HCT116 (cell line): ENCODE data around the gene RBBP8NL. TPM values are rescaled to one million over a fixed set of nuclear protein-coding genes. Genes with fewer than 3 reads are reported as not detected.

Experiments used
- ATAC-seq: fragments of 200-7000 bp; cut with Tn5 transposase; 2 replicates; pipeline ENCODE4 v1.9.1; 2020; ENCODE audit warnings: mild to moderate bottlenecking, moderate library complexity
- BruUV-seq: library from RNA; stranded (reverse); fragments of 400-500 nt; replicated peaks from 2 replicates; lab custom pipeline; 2021; lab: Mats Ljungman, UMichigan
- CTCF ChIA-PET: fragments of 300-600 bp; sonication (Branson Sonifier 250); formaldehyde crosslinking; loops from one replicate; lab custom pipeline; 2021; ENCODE audit warnings: antibody characterized with exemption; lab: Charles Lee
- POLR2A ChIA-PET: fragments of 300-600, 350-600 bp; sonication (Branson Sonifier 250); formaldehyde crosslinking; loops from one replicate; lab custom pipeline; 2021; ENCODE audit warnings: antibody characterized with exemption; lab: Charles Lee
- RAD21 ChIA-PET, 2 experiments: fragments of 300-600 bp; sonication (Branson Sonifier 250); formaldehyde crosslinking; loops; one replicate each; lab custom pipeline; 2023; ENCODE audit warnings: low total read pairs in 2 of 2; ENCODE audit not compliant: uncharacterized antibody in 2 of 2, unreplicated experiment in 2 of 2, low non-redundant PET in 1 of 2; lab: Charles Lee
- DNase-seq: peaks from one replicate; pipeline ENCODE4 v3.0.0-alpha.2; 2010; ENCODE audit warnings: low read depth, low spot score
- H2AFZ ChIP-seq: fragments of 200-600 bp; shearing (Covaris generic), sonication (generic); 2 replicates; pipeline ENCODE4 v1.6.1; 2017; ENCODE audit warnings: low read depth, mixed run types, mixed read lengths, antibody characterized with exemption, low read length; ENCODE audit not compliant: poor library complexity, severe bottlenecking
- H3K27ac ChIP-seq: 2 replicates; pipeline ENCODE4 v1.5.1; 2012; ENCODE audit warnings: low read depth, low read length
- H3K27me3 ChIP-seq: fragments of 200-600 bp; sonication (generic); 2 replicates; pipeline ENCODE4 v1.6.1; 2016; ENCODE audit warnings: mixed run types, low read length, mixed read lengths; ENCODE audit not compliant: insufficient read depth
- H3K36me3 ChIP-seq, 2 experiments: fragments of 200-500 bp in 1 of 2; fragments of 200-600 bp in 1 of 2; sonication (Bioruptor generic) in 1 of 2; sonication (generic) in 1 of 2; 2 replicates each; pipeline versions ENCODE4 v1.5.1 to v1.6.1; 2014 to 2016; ENCODE audit warnings: low read length in 2 of 2, inconsistent platforms in 1 of 2, mixed read lengths in 1 of 2, mixed run types in 1 of 2; ENCODE audit not compliant: insufficient read depth in 2 of 2, control insufficient read depth in 1 of 2
- H3K4me1 ChIP-seq, 2 experiments: fragments of 200-600 bp in 1 of 2; sonication (generic) in 1 of 2; 2 replicates each; pipeline versions ENCODE4 v1.5.1 to v1.6.1; 2012 to 2017; ENCODE audit warnings: low read length in 2 of 2, inconsistent platforms in 1 of 2, mild to moderate bottlenecking in 1 of 2, mixed read lengths in 1 of 2, mixed run types in 1 of 2, moderate library complexity in 1 of 2; ENCODE audit not compliant: insufficient read depth in 2 of 2, control insufficient read depth in 1 of 2
- H3K4me2 ChIP-seq: fragments of 200-600 bp; sonication (generic); 2 replicates; pipeline ENCODE4 v1.6.1; 2017; ENCODE audit warnings: mixed run types, low read length, mixed read lengths
- H3K4me3 ChIP-seq, 2 experiments: fragments of 200-600 bp in 1 of 2; sonication (generic) in 1 of 2; replicated peaks in 1 of 2; 2 replicates each; pipeline ENCODE4 v1.5.1; 2011 to 2016; ENCODE audit warnings: low read length in 2 of 2, control low read depth in 1 of 2, low read depth in 1 of 2, mild to moderate bottlenecking in 1 of 2, mixed read lengths in 1 of 2, mixed run types in 1 of 2
- H3K79me2 ChIP-seq: fragments of 200-600 bp; sonication (generic); 2 replicates; pipeline ENCODE4 v1.6.1; 2017; ENCODE audit warnings: mild to moderate bottlenecking, mixed run types, low read length, moderate library complexity, mixed read lengths; ENCODE audit not compliant: insufficient read depth
- H3K9ac ChIP-seq: fragments of 200-600 bp; sonication (generic); 2 replicates; pipeline ENCODE4 v1.6.1; 2016; ENCODE audit warnings: low read length, mixed read lengths
- H3K9me2 ChIP-seq: fragments of 200-600 bp; sonication (generic), shearing (Covaris generic); 2 replicates; pipeline ENCODE4 v1.6.1; 2017; ENCODE audit warnings: mixed run types, mild to moderate bottlenecking, moderate library complexity; ENCODE audit not compliant: insufficient read depth
- H3K9me3 ChIP-seq, 2 experiments: fragments of 200-500 bp in 1 of 2; fragments of 200-600 bp in 1 of 2; sonication (Bioruptor generic) in 1 of 2; sonication (generic) in 1 of 2; 2 replicates each; pipeline ENCODE4 v1.6.1; 2014 to 2017; ENCODE audit warnings: low read length in 2 of 2, mixed read lengths in 2 of 2, inconsistent platforms in 1 of 2, low read depth in 1 of 2, mild to moderate bottlenecking in 1 of 2, mixed run types in 1 of 2, moderate library complexity in 1 of 2; ENCODE audit not compliant: control insufficient read depth in 1 of 2, insufficient read depth in 1 of 2
- H4K20me1 ChIP-seq: fragments of 200-600 bp; sonication (generic), shearing (Covaris generic); 2 replicates; pipeline ENCODE4 v1.6.1; 2017; ENCODE audit warnings: mixed run types, mild to moderate bottlenecking, moderate library complexity; ENCODE audit not compliant: insufficient read depth
- CEBPB ChIP-seq: IDR thresholded peaks from 2 replicates; pipeline ENCODE4 v1.6.1; 2012; ENCODE audit warnings: low read depth
- EGR1 ChIP-seq: IDR thresholded peaks from 2 replicates; pipeline ENCODE4 v1.6.1; 2012; ENCODE audit warnings: low read depth
- ELF1 ChIP-seq: IDR thresholded peaks from 2 replicates; pipeline ENCODE4 v1.6.1; 2012; ENCODE audit warnings: low read depth, borderline replicate concordance
- EZH2 ChIP-seq: fragments of 200-600 bp; sonication (generic); IDR thresholded peaks from 2 replicates; pipeline ENCODE4 v1.6.1; 2017; ENCODE audit warnings: antibody characterized with exemption, mixed run types
- EZH2phosphoT487 ChIP-seq: fragments of 200-600 bp; IDR thresholded peaks from 2 replicates; pipeline ENCODE4 v1.6.1; 2018; ENCODE audit warnings: antibody characterized with exemption, borderline replicate concordance
- POLR2A ChIP-seq: IDR thresholded peaks from 2 replicates; pipeline ENCODE4 v1.7.0; 2011; ENCODE audit warnings: borderline replicate concordance; ENCODE audit not compliant: insufficient read depth, insufficient read length; ENCODE audit errors: extremely low read depth
- POLR2AphosphoS5 ChIP-seq: IDR thresholded peaks from 2 replicates; pipeline ENCODE4 v1.6.1; 2011; ENCODE audit warnings: mild to moderate bottlenecking, low read depth, low read length, moderate library complexity
- RAD21 ChIP-seq: IDR thresholded peaks from 2 replicates; pipeline ENCODE4 v1.6.1; 2012; ENCODE audit warnings: low read depth, mild to moderate bottlenecking
- SIN3A ChIP-seq: IDR thresholded peaks from 2 replicates; pipeline ENCODE4 v1.6.1; 2012; ENCODE audit warnings: low read depth
- YY1 ChIP-seq: IDR thresholded peaks from 2 replicates; pipeline ENCODE4 v1.6.1; 2011; ENCODE audit warnings: low read length, low read depth, moderate library complexity, mild to moderate bottlenecking; ENCODE audit not compliant: insufficient replicate concordance; ENCODE audit errors: extremely low read depth
- ZFX ChIP-seq: fragments of 450-650 bp; IDR thresholded peaks from 2 replicates; pipeline ENCODE4 v1.6.1; 2017
- ZNF274 ChIP-seq: fragments of 200-500 bp; sonication (Bioruptor generic); IDR thresholded peaks from 2 replicates; pipeline ENCODE4 v1.6.1; 2014; ENCODE audit warnings: mild to moderate bottlenecking, low read depth, low read length, inconsistent platforms
- intact Hi-C: fragments of 100-400 bp; cut with micrococcal nuclease; formaldehyde crosslinking; loops from 2 replicates; pipeline ENCODE4 v1.10.0; 2022
- total RNA-seq: library from RNA; stranded (reverse); gene quantifications from one replicate; pipeline ENCODE4 v1.2.1, GENCODE V29; 2021; ENCODE audit not compliant: unreplicated experiment
- TF ChIP-seq, protein P1 (sequence below): IDR thresholded peaks from 2 replicates; pipeline ENCODE4 v1.6.1; 2012; ENCODE audit warnings: low read depth
- TF ChIP-seq, protein P2 (sequence below): IDR thresholded peaks from 2 replicates; pipeline ENCODE4 v1.6.1; 2011; ENCODE audit warnings: mild to moderate bottlenecking, low read length, moderate library complexity; ENCODE audit not compliant: insufficient replicate concordance; ENCODE audit errors: extremely low read depth
- TF ChIP-seq, protein P3 (sequence below): IDR thresholded peaks from 2 replicates; pipeline ENCODE4 v1.6.1; 2012
- TF ChIP-seq, protein P4 (sequence below), 3 experiments: fragments of 200-600 bp in 1 of 3; sonication (generic) in 1 of 3; IDR thresholded peaks in 2 of 3; conservative IDR thresholded peaks in 1 of 3; 2 replicates each; pipeline ENCODE4 v1.5.1; 2012 to 2017; ENCODE audit warnings: low read depth in 2 of 3, low read length in 2 of 3, antibody characterized with exemption in 1 of 3, borderline replicate concordance in 1 of 3, control low read depth in 1 of 3, mild to moderate bottlenecking in 1 of 3, mixed read lengths in 1 of 3, mixed run types in 1 of 3, moderate library complexity in 1 of 3; ENCODE audit not compliant: insufficient read depth in 1 of 3

RBBP8NL gene
- total RNA-seq, 1 experiment from 2014 or later: 0.59 TPM

DNA sequence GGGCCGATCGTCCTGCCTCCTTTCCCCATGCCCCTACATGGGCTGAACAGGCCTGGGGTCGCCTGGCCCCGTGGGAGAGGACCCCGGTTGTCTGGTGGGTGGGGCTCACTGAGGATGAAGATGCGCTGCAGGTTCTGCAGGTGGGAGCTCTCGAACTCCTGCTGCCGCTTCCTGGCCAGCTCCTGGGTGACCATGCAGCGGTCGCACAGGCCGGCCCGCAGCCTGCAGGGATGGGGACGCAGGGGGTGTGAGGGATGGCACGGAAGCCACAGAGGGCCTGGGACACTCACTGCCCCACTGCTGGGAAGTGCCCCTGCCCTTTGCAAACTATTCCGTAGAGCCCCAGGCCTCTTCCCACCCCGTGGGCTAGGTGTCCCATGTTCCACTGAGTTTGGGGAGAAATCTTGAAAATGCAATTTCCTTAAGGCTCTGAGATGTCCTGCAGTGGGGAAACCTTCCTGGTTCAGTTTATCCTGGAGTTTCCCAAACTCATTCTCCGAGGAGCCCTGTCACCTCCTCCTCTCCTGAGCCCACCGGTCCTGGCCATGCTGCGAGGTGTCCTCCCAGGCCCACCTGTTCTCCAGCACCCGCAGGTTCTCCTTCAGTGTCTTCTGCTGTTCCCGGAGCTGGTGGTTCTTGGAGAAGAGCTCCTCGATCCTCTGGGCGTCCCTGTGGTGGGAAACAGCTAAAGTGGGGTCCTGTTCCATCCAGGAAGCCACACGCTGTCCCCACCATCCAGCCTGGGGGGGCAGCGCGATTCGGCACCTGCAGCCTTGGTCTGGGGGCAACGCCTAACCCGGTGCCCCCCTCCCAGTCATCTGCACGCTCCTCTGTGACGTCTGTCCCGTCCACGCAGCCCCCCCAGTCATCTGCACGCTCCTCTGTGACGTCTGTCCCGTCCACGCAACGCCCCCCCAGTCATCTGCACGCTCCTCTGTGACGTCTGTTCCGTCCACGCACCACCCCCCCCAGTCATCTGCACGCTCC is 10.4 kb downstream of the RBBP8NL start:
- Histone ChIP-seq H3K4me2 (no peak overlapping the region), H4K20me1 (no peaks in the 10 kb centered on the region), H3K4me3 (no peak overlapping the region), H3K9me3 (no peaks in the 10 kb centered on the region), H3K9ac (no peak overlapping the region), H2AFZ (no peak overlapping the region), H3K4me1 (no peaks in the 10 kb centered on the region), H3K27ac (no peak overlapping the region), H3K79me2 (no peaks in the 10 kb centered on the region), H3K36me3 (no peaks in the 10 kb centered on the region), H3K27me3 (no peaks in the 10 kb centered on the region), H3K9me2 (no peaks in the 10 kb centered on the region)
- ATAC-seq (no peak), DNase-seq (no peak)
- intact Hi-C loops: no loop called here
- ChIA-PET CTCF (no interaction called here), RAD21 (no interaction called here), POLR2A (no interaction called here)
- TF ChIP-seq YY1 (no peak), ZNF274 (no peak), ZFX (no peak), CEBPB (no peak), EZH2phosphoT487 (no peak), EGR1 (no peak), ELF1 (no peak), SIN3A (no peak), POLR2AphosphoS5 (no peak), POLR2A (no peak), EZH2 (no peak), RAD21 (no peak)
- TF ChIP-seq, protein P1, sequence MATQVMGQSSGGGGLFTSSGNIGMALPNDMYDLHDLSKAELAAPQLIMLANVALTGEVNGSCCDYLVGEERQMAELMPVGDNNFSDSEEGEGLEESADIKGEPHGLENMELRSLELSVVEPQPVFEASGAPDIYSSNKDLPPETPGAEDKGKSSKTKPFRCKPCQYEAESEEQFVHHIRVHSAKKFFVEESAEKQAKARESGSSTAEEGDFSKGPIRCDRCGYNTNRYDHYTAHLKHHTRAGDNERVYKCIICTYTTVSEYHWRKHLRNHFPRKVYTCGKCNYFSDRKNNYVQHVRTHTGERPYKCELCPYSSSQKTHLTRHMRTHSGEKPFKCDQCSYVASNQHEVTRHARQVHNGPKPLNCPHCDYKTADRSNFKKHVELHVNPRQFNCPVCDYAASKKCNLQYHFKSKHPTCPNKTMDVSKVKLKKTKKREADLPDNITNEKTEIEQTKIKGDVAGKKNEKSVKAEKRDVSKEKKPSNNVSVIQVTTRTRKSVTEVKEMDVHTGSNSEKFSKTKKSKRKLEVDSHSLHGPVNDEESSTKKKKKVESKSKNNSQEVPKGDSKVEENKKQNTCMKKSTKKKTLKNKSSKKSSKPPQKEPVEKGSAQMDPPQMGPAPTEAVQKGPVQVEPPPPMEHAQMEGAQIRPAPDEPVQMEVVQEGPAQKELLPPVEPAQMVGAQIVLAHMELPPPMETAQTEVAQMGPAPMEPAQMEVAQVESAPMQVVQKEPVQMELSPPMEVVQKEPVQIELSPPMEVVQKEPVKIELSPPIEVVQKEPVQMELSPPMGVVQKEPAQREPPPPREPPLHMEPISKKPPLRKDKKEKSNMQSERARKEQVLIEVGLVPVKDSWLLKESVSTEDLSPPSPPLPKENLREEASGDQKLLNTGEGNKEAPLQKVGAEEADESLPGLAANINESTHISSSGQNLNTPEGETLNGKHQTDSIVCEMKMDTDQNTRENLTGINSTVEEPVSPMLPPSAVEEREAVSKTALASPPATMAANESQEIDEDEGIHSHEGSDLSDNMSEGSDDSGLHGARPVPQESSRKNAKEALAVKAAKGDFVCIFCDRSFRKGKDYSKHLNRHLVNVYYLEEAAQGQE: no peak
- TF ChIP-seq, protein P2, sequence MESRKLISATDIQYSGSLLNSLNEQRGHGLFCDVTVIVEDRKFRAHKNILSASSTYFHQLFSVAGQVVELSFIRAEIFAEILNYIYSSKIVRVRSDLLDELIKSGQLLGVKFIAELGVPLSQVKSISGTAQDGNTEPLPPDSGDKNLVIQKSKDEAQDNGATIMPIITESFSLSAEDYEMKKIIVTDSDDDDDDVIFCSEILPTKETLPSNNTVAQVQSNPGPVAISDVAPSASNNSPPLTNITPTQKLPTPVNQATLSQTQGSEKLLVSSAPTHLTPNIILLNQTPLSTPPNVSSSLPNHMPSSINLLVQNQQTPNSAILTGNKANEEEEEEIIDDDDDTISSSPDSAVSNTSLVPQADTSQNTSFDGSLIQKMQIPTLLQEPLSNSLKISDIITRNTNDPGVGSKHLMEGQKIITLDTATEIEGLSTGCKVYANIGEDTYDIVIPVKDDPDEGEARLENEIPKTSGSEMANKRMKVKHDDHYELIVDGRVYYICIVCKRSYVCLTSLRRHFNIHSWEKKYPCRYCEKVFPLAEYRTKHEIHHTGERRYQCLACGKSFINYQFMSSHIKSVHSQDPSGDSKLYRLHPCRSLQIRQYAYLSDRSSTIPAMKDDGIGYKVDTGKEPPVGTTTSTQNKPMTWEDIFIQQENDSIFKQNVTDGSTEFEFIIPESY: no peak
- TF ChIP-seq, protein P3, sequence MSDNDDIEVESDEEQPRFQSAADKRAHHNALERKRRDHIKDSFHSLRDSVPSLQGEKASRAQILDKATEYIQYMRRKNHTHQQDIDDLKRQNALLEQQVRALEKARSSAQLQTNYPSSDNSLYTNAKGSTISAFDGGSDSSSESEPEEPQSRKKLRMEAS: no peak
- TF ChIP-seq, protein P4, sequence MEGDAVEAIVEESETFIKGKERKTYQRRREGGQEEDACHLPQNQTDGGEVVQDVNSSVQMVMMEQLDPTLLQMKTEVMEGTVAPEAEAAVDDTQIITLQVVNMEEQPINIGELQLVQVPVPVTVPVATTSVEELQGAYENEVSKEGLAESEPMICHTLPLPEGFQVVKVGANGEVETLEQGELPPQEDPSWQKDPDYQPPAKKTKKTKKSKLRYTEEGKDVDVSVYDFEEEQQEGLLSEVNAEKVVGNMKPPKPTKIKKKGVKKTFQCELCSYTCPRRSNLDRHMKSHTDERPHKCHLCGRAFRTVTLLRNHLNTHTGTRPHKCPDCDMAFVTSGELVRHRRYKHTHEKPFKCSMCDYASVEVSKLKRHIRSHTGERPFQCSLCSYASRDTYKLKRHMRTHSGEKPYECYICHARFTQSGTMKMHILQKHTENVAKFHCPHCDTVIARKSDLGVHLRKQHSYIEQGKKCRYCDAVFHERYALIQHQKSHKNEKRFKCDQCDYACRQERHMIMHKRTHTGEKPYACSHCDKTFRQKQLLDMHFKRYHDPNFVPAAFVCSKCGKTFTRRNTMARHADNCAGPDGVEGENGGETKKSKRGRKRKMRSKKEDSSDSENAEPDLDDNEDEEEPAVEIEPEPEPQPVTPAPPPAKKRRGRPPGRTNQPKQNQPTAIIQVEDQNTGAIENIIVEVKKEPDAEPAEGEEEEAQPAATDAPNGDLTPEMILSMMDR (IDR thresholded peaks at IDR 0.05 in 2 of 3, conservative IDR thresholded peaks at IDR 0.05 in 1 of 3; ENCODE audit: borderline replicate concordance in 1 of 3, insufficient read depth in 1 of 3, low read depth in 2 of 3, low read length in 2 of 3): no peak
- BruUV-seq: no TSS peak
